Natural killer cell (primary cell): ENCODE measurements around the gene SIX5. TPM values are rescaled to one million over a fixed set of nuclear protein-coding genes. Genes with fewer than 3 reads are reported as not detected.

Experiments
- ATAC-seq, 3 donors: fragments of 150-1000 bp in 2 of 3; fragments of 200-7000 bp in 1 of 3; cut with Tn5 transposase; 1 replicate in 1 of 3; 2 replicates in 2 of 3; pipeline ENCODE4 v1.10.0; 2021; ENCODE audit warnings: mild to moderate bottlenecking in 2 of 3, moderate library complexity in 2 of 3
- DNase-seq, 2 donors: peaks; one replicate each; pipeline versions ENCODE4 v3.0.0 to v3.0.0-alpha.2; 2013 to 2021; ENCODE audit warnings: mixed read lengths in 1 of 2
- H3K27ac ChIP-seq: one replicate; pipeline ENCODE4 v1.5.1; 2013; ENCODE audit warnings: mild to moderate bottlenecking, low read length
- H3K27me3 ChIP-seq: one replicate; pipeline ENCODE4 v1.6.1; 2013; ENCODE audit warnings: low read length; ENCODE audit not compliant: control insufficient read depth, insufficient read depth
- H3K36me3 ChIP-seq: one replicate; pipeline ENCODE4 v1.6.1; 2013; ENCODE audit warnings: low read length; ENCODE audit not compliant: control insufficient read depth, insufficient read depth
- H3K4me1 ChIP-seq: one replicate; pipeline ENCODE4 v1.6.1; 2013; ENCODE audit warnings: low read length; ENCODE audit not compliant: control insufficient read depth, insufficient read depth
- H3K4me3 ChIP-seq: one replicate; pipeline ENCODE4 v1.5.1; 2013; ENCODE audit warnings: low read length
- H3K9me3 ChIP-seq: one replicate; pipeline ENCODE4 v1.6.1; 2013; ENCODE audit warnings: low read length; ENCODE audit not compliant: control insufficient read depth, insufficient read depth
- H3K27ac Mint-ChIP-seq, 2 donors: one replicate each; pipeline ENCODE4 v1.8.0; 2022; ENCODE audit warnings: mild to moderate bottlenecking in 2 of 2, mixed read lengths in 2 of 2, moderate library complexity in 1 of 2
- H3K27me3 Mint-ChIP-seq, 2 donors: one replicate each; pipeline ENCODE4 v1.8.0; 2022; ENCODE audit warnings: low read depth in 2 of 2, mixed read lengths in 2 of 2
- H3K36me3 Mint-ChIP-seq: one replicate; pipeline ENCODE4 v1.8.0; 2022; ENCODE audit warnings: mixed read lengths
- H3K4me1 Mint-ChIP-seq, 2 donors: one replicate each; pipeline ENCODE4 v1.8.0; 2022; ENCODE audit warnings: mixed read lengths in 2 of 2
- H3K4me3 Mint-ChIP-seq: one replicate; pipeline ENCODE4 v1.8.0; 2022; ENCODE audit warnings: mild to moderate bottlenecking, moderate library complexity, mixed read lengths
- H3K9me3 Mint-ChIP-seq, 2 donors: one replicate each; pipeline ENCODE4 v1.8.0; 2022; ENCODE audit warnings: mixed read lengths in 2 of 2
- WGBS: methylation state at CpG from one replicate; pipeline ENCODE4 v1.1.7; 2013; ENCODE audit warnings: missing lambda C conversion rate; ENCODE audit not compliant: insufficient coverage; 5-methylcytosine and 5-hydroxymethylcytosine counted together
- intact Hi-C: fragments of 100-400 bp; cut with micrococcal nuclease; formaldehyde crosslinking; loops from one replicate; pipeline ENCODE4 v1.14.2; 2022
- total RNA-seq, 4 donors: library from RNA; stranded (reverse); fragments of 120-200 nt in 1 of 4; gene quantifications; one replicate each; pipeline versions ENCODE4 v1.2.3 to v1.2.4, GENCODE V29; 2013 to 2022
- TF ChIP-seq, protein P1 (sequence below): fragments of 200-600 bp; IDR thresholded peaks from one replicate; pipeline ENCODE4 v1.8.0; 2022; ENCODE audit warnings: antibody characterized with exemption

Gene SIX5
- total RNA-seq, 3 donors from 2014 or later (not counting 1 experiment from before 2014, with no cell fraction given) = 2.1 to 3.3 (median 3.1) TPM

DNA sequence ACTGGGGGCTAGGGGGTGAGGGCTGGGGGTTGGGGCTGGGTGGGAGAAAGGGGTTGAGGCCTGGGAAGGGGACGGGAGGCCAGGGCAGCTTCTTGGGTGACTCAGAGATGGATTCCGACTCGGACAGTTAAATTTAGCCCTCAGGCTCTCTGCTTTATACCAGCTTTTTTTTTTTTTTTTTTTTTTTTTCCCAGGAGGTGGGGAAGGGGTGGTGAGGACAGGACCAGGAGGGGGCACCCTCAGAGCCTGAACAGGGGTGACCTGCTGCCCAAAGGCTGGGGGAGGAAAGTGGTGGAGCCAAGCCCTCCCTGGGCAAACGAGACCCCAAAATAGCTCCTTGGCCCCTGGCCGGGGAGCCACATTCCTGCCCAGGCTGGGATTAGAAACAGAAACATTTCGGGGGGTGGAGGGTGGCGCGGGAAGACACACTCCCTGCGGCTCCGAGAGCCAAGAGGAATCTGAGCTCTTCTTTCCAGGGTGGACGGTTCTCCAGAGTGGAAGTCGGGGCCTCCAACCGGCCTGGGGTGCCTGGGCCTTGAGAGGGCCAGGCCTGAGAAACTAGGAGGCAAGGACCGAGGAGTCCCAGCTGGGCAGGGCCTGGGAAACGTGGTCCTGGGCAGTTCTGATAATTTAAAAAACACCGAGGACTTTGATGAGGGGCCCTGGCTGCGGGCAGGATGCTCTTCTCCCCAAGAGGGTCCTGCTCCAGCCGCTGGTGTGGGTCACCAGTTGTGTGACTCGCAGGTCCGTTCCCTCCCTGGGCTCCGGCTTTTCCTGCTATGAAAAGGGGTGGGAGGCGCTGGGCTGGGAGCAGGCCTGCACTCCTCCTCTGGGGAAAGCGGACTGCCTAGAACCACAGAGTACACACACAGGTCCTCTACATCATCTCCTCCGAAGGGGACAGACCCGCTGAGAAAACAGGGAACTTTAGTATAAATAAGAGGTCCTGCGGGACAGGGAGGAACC lies 14.1 kb upstream of the SIX5 start:
- H3K27me3 Mint-ChIP-seq = peaks cover 9 to 12% of the 10 kb centered on the region in 2 donors
- H3K9me3 Mint-ChIP-seq = no peaks in the 10 kb centered on the region
- Histone ChIP-seq H3K9me3 (no peaks in the 10 kb centered on the region), H3K27ac (no peak overlapping the region), H3K27me3 (peaks cover 18% of the 10 kb centered on the region), H3K36me3 (peaks cover 16% of the 10 kb centered on the region), H3K4me3 (no peak overlapping the region), H3K4me1 (peaks cover 20% of the 10 kb centered on the region)
- intact Hi-C loops = no loop called here
- 94% methylated on average over 23 of the region's 26 CpGs for WGBS
- H3K27ac Mint-ChIP-seq = no peak overlapping the region
- TF ChIP-seq, protein P1, sequence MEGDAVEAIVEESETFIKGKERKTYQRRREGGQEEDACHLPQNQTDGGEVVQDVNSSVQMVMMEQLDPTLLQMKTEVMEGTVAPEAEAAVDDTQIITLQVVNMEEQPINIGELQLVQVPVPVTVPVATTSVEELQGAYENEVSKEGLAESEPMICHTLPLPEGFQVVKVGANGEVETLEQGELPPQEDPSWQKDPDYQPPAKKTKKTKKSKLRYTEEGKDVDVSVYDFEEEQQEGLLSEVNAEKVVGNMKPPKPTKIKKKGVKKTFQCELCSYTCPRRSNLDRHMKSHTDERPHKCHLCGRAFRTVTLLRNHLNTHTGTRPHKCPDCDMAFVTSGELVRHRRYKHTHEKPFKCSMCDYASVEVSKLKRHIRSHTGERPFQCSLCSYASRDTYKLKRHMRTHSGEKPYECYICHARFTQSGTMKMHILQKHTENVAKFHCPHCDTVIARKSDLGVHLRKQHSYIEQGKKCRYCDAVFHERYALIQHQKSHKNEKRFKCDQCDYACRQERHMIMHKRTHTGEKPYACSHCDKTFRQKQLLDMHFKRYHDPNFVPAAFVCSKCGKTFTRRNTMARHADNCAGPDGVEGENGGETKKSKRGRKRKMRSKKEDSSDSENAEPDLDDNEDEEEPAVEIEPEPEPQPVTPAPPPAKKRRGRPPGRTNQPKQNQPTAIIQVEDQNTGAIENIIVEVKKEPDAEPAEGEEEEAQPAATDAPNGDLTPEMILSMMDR = no peak
- peaks cover 4% of the 10 kb centered on the region for H3K36me3 Mint-ChIP-seq
- peaks cover 21 to 41% of the 10 kb centered on the region in 2 donors for H3K4me1 Mint-ChIP-seq
- no peak for DNase-seq
- H3K4me3 Mint-ChIP-seq = no peak overlapping the region
- ATAC-seq = no peak

DNA sequence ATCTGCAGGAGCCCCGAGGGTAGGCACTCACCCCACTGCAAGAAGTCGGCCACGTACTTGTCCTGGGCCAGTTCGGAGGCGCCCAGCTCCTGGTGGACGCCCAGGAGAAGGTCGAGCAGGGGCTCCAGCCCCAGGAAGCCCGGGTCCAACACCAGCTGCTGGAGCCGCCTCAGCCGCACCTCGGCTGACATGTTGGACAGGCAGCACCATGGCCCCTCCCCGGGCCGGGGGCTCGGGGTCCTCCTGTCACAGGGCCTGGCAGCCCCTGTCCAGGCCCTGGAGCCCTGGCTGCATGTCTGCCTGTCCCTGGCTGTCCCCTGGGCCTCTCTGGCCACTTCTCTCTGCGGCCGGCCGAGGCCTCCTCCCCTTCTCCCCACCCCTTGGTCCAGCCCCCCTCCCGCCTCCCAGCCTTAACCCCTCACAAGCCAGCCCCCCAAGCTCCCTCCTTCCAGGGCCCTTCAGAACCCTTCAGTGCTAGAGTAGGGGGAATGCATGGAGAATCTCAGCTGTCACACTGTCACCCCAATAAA lies 13.2 kb upstream of the SIX5 start, which contains the start of gene DMPK:
Gene DMPK (minus strand): TSS at position 329 of the 530 bp plus-strand sequence. CDS start 138 bp downstream, at position 191.
- ATAC-seq (no peak), DNase-seq (no peak)
- peaks cover 13% of the 10 kb centered on the region for H3K36me3 ChIP-seq
- peaks cover 18% of the 10 kb centered on the region for H3K27me3 ChIP-seq
- Mint-ChIP-seq H3K4me1 (peaks cover 21 to 34% of the 10 kb centered on the region in 2 donors), H3K36me3 (no peaks in the 10 kb centered on the region), H3K4me3 (no peak within 1 kb of the TSS), H3K27me3 (peaks cover 9 to 12% of the 10 kb centered on the region in 2 donors), H3K9me3 (no peaks in the 10 kb centered on the region), H3K27ac (no peak within 1 kb of the TSS)
- no peak within 1 kb of the TSS for H3K4me3 ChIP-seq
- H3K9me3 ChIP-seq = no peaks in the 10 kb centered on the region
- H3K4me1 ChIP-seq = peaks cover 23% of the 10 kb centered on the region
- TF ChIP-seq, protein P1 = no peak
- 64% methylated on average over 17 of the region's 18 CpGs for WGBS
- H3K27ac ChIP-seq = no peak within 1 kb of the TSS
- intact Hi-C loops = no loop called here

DNA sequence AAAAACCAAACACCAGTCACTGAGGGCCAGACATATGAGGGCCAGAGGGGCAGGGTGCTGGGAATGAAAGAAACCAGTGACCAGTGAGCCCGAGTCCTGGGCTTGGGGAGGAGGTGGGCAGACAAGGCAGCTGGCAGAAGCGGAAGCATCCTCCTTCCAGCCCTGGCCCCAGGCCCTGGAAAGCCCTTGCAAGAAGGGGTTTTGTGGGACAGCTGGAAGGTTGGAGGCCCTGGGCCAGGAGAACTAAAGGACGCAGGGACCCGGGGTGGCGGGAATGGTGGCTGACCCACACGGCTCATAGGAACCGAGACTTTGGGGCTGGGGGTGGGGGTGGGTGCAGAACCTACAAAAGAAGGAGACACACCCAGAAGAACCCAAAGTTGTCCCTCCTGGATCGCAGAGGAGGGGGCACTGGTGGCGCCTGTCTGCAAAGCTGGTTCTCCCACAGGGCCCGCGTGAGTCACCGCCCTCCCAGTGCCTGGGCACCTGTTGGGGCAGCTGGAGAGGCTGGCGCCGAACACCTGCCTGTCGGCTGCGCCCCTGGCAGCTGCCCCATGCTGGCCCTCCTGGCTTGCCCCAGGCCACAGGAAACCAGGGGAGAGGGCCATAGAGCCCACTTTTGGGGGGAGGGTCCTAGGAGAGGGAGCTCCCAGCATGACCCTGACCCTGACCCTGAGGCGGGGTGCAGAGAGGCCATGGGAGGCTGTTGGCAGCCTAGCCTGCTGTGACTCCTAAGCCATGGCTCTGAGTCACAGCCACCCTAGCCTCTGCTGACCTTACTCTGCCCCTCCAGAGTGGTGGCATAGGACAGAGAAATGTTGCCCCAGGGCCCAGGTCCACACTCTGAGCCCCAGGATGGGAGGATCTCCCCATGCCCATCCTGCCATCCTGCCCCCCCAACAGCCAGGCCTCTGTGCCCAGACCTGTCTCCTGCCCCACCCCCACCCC lies 12.4 kb upstream of the SIX5 start:
- DNase-seq (no peak), ATAC-seq (no peak)
- Mint-ChIP-seq H3K36me3 (no peaks in the 10 kb centered on the region), H3K4me3 (no peak overlapping the region), H3K27ac (no peak overlapping the region), H3K4me1 (peaks cover 21 to 34% of the 10 kb centered on the region in 2 donors), H3K9me3 (no peaks in the 10 kb centered on the region), H3K27me3 (peaks cover 9 to 12% of the 10 kb centered on the region in 2 donors)
- Histone ChIP-seq H3K36me3 (peaks cover 5% of the 10 kb centered on the region), H3K9me3 (no peaks in the 10 kb centered on the region), H3K4me3 (no peak overlapping the region), H3K4me1 (peaks cover 23% of the 10 kb centered on the region), H3K27ac (no peak overlapping the region), H3K27me3 (peaks cover 18% of the 10 kb centered on the region)
- WGBS = 83% methylated on average over 17 of the region's 17 CpGs
- TF ChIP-seq, protein P1 = no peak
- intact Hi-C loops = no loop called here
